ENCODE measurements around the gene HNF1B.

DNA sequence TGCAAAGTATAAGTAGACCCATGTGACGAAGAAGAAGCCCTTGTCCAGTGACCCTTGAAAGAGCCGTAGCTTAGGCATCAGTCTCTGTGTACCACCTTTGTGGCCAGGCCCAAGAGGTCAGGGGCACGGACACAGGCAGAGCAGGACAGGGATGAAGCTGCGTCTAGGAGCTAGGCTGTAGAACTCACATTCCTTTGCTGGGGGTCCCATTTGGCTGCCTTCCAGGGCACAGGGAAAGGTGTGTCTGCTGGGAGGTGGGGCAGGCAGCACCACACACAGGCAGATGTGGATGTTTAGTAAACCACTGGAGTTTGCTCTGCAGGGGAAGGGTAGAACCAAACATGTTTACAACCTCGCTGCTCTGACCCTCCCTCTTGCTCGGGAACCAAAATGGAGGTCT, 33.7 kb downstream of the HNF1B start:
- TF ChIP-seq, protein P1, sequence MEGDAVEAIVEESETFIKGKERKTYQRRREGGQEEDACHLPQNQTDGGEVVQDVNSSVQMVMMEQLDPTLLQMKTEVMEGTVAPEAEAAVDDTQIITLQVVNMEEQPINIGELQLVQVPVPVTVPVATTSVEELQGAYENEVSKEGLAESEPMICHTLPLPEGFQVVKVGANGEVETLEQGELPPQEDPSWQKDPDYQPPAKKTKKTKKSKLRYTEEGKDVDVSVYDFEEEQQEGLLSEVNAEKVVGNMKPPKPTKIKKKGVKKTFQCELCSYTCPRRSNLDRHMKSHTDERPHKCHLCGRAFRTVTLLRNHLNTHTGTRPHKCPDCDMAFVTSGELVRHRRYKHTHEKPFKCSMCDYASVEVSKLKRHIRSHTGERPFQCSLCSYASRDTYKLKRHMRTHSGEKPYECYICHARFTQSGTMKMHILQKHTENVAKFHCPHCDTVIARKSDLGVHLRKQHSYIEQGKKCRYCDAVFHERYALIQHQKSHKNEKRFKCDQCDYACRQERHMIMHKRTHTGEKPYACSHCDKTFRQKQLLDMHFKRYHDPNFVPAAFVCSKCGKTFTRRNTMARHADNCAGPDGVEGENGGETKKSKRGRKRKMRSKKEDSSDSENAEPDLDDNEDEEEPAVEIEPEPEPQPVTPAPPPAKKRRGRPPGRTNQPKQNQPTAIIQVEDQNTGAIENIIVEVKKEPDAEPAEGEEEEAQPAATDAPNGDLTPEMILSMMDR (IDR thresholded peaks at IDR 0.05; ENCODE audit: extremely low read depth in 1 of 2, insufficient read depth in 1 of 2, low read depth in 1 of 2, low read length in 2 of 2) = no peak
- no peak for TF ChIP-seq POLR2A (IDR thresholded peaks at IDR 0.05; ENCODE audit: low read depth, low read length)
- TF ChIP-seq EZH2 (IDR thresholded peaks at IDR 0.05; ENCODE audit: borderline replicate concordance, low read depth, low read length, severe bottlenecking) = no peak
- no peak for TF ChIP-seq POLR2AphosphoS5 (IDR thresholded peaks at IDR 0.05; ENCODE audit: insufficient read depth, low read depth, low read length)
- TF ChIP-seq MAX (IDR thresholded peaks at IDR 0.05; ENCODE audit: insufficient read depth, insufficient read length) = no peak
- TF ChIP-seq GATA2 (IDR thresholded peaks at IDR 0.05; ENCODE audit: insufficient read depth, insufficient read length, low read depth, low read length) = no peak
- no peak for TF ChIP-seq FOS (IDR thresholded peaks at IDR 0.05; ENCODE audit: borderline replicate concordance, insufficient read depth, low read length)
- TF ChIP-seq MYC (IDR thresholded peaks at IDR 0.05; ENCODE audit: low read depth, low read length) = no peak
- no peak for TF ChIP-seq JUN (IDR thresholded peaks at IDR 0.05; ENCODE audit: borderline replicate concordance, insufficient read depth, insufficient read length, low read depth)

All from endothelial cell of umbilical vein (primary cell).